Keratinocyte (primary cell): Measurements from ENCODE around the gene PIGT. TPM values are rescaled to one million over a fixed set of nuclear protein-coding genes. Genes with fewer than 3 reads are reported as not detected.

Source experiments
- polyA plus RNA-seq, 5 experiments: library from polyadenylated mRNA; depleted of rRNA in 3 of 5; stranded (reverse) in 3 of 5; stranded (forward) in 1 of 5; unstranded in 1 of 5; fragments of >200 nt; gene quantifications; 1 replicate in 1 of 5; 2 replicates in 3 of 5; 3 replicates in 1 of 5; pipeline versions ENCODE4 v1.2.1 to v1.2.3, GENCODE V29; 2011 to 2012; ENCODE audit warnings: missing spikeins in 2 of 5, low read depth in 1 of 5, low replicate concordance in 1 of 5
- small RNA-seq, 3 experiments: library from RNA; depleted of rRNA; stranded (forward); fragments of <200 nt; gene quantifications; one replicate each; pipeline ENCODE3, GENCODE V24; 2012; ENCODE audit warnings: low read depth in 3 of 3, low replicate concordance in 1 of 3; ENCODE audit not compliant: insufficient read length in 3 of 3

PIGT gene
- polyA plus RNA-seq, 1 donor (not counting 4 experiments of a cell fraction or from before 2014, with no cell fraction given) = 26.5 TPM

Small RNAs within 50 kb of the gene (small RNA-seq; reads per million reads assigned to genes)
- 0 to 0.07 (median 0) reads per million in 3 experiments for gene MIR6812

Other genes with a start within 250 kb of the PIGT start
- 46.4 to 226 TPM (median 71.1 TPM) in 3 replicates for gene PI3, start 241.2 kb upstream of the PIGT start, polyA plus RNA-seq
- not detected in 3 replicates for gene SEMG1, start 209.1 kb upstream of the PIGT start, polyA plus RNA-seq
- not detected in 3 replicates for gene SEMG2, start 194.8 kb upstream of the PIGT start, polyA plus RNA-seq
- gene SLPI, start 161.6 kb upstream of the PIGT start, polyA plus RNA-seq = 203 to 395 TPM (median 262 TPM) in 3 replicates
- gene RBPJL, start 109.3 kb upstream of the PIGT start, polyA plus RNA-seq = not detected in 3 replicates
- 0.08 TPM in 1 of 3 replicates, not detected in the others for gene MATN4, start 107.8 kb upstream of the PIGT start, polyA plus RNA-seq
- 114 to 206 TPM (median 140 TPM) in 3 replicates for gene SDC4, start 67.7 kb upstream of the PIGT start, polyA plus RNA-seq
- gene SYS1, start 53.0 kb upstream of the PIGT start, polyA plus RNA-seq = 16.8 to 29.8 TPM (median 22.0 TPM) in 3 replicates
- not detected in 3 replicates for gene TP53TG5, start 37.8 kb upstream of the PIGT start, polyA plus RNA-seq
- gene DBNDD2, start 7.9 kb upstream of the PIGT start, polyA plus RNA-seq = 33.8 to 42.3 TPM (median 37.4 TPM) in 3 replicates
- 0.44 TPM in 1 of 3 replicates, not detected in the others for gene WFDC2, start 53.6 kb downstream of the PIGT start, polyA plus RNA-seq
- gene SPINT3, start 99.5 kb downstream of the PIGT start, polyA plus RNA-seq = not detected in 3 replicates
- not detected in 3 replicates for gene WFDC6, start 123.3 kb downstream of the PIGT start, polyA plus RNA-seq
- gene EPPIN, start 131.3 kb downstream of the PIGT start, polyA plus RNA-seq = not detected in 3 replicates
- gene WFDC8, start 163.1 kb downstream of the PIGT start, polyA plus RNA-seq = not detected in 3 replicates
- not detected in 3 replicates for gene WFDC10A, start 213.6 kb downstream of the PIGT start, polyA plus RNA-seq
- gene WFDC9, start 215.1 kb downstream of the PIGT start, polyA plus RNA-seq = not detected in 3 replicates